Neutrophil (primary cell): Measurements from ENCODE around the gene IL10RB.

Experiments used
- H3K27ac ChIP-seq: fragments of 200-600 bp; sonication (generic); 2 replicates; pipeline ENCODE4 v1.5.1; 2016; ENCODE audit warnings: mild to moderate bottlenecking, moderate library complexity
- H3K27me3 ChIP-seq: fragments of 200-600 bp; sonication (generic); 2 replicates; pipeline ENCODE4 v1.6.0; 2016; ENCODE audit warnings: mild to moderate bottlenecking
- H3K36me3 ChIP-seq: fragments of 200-600 bp; sonication (generic); 2 replicates; pipeline ENCODE4 v1.5.1; 2017
- H3K4me1 ChIP-seq, 2 experiments: fragments of 200-600 bp in 1 of 2; sonication (generic) in 1 of 2; 1 replicate in 1 of 2; 2 replicates in 1 of 2; pipeline versions ENCODE4 v1.5.1 to v1.6.1; 2013 to 2016; ENCODE audit warnings: low read depth in 1 of 2, low read length in 1 of 2, mild to moderate bottlenecking in 1 of 2, moderate library complexity in 1 of 2; ENCODE audit not compliant: control insufficient read depth in 1 of 2, insufficient read depth in 1 of 2
- H3K4me3 ChIP-seq, 2 experiments: fragments of 200-600 bp in 1 of 2; sonication (generic) in 1 of 2; 1 replicate in 1 of 2; 2 replicates in 1 of 2; pipeline ENCODE4 v1.5.1; 2013 to 2016; ENCODE audit warnings: low read depth in 1 of 2, low read length in 1 of 2, mild to moderate bottlenecking in 1 of 2, moderate library complexity in 1 of 2
- H3K9me3 ChIP-seq: fragments of 200-600 bp; sonication (generic); 2 replicates; pipeline ENCODE4 v1.5.1; 2016
- TF ChIP-seq, protein P1 (sequence below): fragments of 200-600 bp; sonication (generic); IDR thresholded peaks from 2 replicates; pipeline ENCODE4 v1.5.1; 2016; ENCODE audit warnings: antibody characterized with exemption

The IL10RB gene

DNA sequence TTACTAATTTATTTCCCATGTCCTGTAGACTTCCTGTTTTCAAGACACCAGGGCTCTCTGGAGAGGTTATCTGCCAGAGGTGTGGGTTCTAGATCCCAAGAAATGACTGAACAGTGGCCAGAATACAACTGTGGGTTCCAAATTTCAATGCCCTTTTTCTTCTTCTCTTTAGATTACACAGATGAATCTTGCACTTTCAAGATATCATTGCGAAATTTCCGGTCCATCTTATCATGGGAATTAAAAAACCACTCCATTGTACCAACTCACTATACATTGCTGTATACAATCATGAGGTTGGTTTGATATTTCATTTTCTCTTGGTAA is 21.4 kb upstream of the IL10RB start:
- Histone ChIP-seq H3K4me1 (peaks cover 8 to 15% of the 10 kb centered on the region in 2 experiments), H3K4me3 (no peak overlapping the region), H3K27ac (peak overlapping the region; percentile 73), H3K27me3 (no peaks in the 10 kb centered on the region), H3K36me3 (peaks cover 81% of the 10 kb centered on the region), H3K9me3 (no peaks in the 10 kb centered on the region)
- TF ChIP-seq, protein P1, sequence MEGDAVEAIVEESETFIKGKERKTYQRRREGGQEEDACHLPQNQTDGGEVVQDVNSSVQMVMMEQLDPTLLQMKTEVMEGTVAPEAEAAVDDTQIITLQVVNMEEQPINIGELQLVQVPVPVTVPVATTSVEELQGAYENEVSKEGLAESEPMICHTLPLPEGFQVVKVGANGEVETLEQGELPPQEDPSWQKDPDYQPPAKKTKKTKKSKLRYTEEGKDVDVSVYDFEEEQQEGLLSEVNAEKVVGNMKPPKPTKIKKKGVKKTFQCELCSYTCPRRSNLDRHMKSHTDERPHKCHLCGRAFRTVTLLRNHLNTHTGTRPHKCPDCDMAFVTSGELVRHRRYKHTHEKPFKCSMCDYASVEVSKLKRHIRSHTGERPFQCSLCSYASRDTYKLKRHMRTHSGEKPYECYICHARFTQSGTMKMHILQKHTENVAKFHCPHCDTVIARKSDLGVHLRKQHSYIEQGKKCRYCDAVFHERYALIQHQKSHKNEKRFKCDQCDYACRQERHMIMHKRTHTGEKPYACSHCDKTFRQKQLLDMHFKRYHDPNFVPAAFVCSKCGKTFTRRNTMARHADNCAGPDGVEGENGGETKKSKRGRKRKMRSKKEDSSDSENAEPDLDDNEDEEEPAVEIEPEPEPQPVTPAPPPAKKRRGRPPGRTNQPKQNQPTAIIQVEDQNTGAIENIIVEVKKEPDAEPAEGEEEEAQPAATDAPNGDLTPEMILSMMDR: no peak

DNA sequence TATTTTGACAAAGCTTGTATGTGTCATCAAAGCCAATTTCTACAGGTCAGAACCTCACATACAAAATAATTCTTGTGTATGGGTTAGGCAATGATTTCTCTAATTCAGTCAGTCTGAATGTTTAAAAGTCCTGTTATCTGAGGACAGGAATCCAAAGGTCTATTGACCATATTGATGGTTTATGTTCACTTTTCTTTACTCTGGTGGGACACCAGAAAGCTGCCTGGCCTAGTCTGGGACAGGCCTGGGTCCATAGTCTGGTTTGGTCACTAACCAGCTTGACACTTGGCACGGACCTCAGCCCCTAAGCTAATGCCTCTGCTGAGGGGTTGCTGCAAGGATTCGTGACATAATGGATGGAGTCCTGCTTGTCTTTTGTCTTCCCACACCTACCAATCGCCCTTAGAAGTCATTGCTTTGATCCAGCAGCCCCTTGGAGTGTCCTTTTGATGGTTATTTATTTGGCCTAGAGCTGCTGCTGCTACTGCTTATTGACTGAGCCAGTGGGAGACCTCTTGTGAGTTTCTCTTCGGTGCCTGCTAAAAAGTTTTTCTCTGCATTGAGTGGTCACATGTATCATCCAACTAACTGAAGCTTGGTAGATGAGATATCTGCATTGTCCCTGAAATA is 20.8 kb upstream of the IL10RB start:
- Histone ChIP-seq H3K27me3 (no peaks in the 10 kb centered on the region), H3K36me3 (peaks cover 84% of the 10 kb centered on the region), H3K27ac (peak overlapping the region; percentile 73), H3K4me1 (peaks cover 8 to 15% of the 10 kb centered on the region in 2 experiments), H3K4me3 (no peak overlapping the region), H3K9me3 (no peaks in the 10 kb centered on the region)
- TF ChIP-seq, protein P1: no peak

DNA sequence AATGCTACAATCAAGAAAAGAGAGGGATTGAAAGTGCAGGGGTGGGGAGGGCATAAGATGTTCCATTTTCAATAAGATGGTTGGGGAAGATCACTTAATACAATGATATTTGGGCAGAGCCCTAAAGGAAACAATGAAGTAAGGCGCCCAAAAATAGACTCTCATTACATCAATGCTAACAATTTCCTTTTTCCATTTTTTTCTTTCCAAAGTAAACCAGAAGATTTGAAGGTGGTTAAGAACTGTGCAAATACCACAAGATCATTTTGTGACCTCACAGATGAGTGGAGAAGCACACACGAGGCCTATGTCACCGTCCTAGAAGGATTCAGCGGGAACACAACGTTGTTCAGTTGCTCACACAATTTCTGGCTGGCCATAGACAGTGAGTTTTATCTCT is 19.7 kb upstream of the IL10RB start:
- H3K4me3 ChIP-seq: no peak overlapping the region
- H3K36me3 ChIP-seq: peaks cover 95% of the 10 kb centered on the region
- TF ChIP-seq, protein P1: no peak
- peaks cover 8 to 15% of the 10 kb centered on the region in 2 experiments for H3K4me1 ChIP-seq
- H3K27ac ChIP-seq: peak overlapping the region; percentile 33
- H3K27me3 ChIP-seq: no peaks in the 10 kb centered on the region
- no peaks in the 10 kb centered on the region for H3K9me3 ChIP-seq

DNA sequence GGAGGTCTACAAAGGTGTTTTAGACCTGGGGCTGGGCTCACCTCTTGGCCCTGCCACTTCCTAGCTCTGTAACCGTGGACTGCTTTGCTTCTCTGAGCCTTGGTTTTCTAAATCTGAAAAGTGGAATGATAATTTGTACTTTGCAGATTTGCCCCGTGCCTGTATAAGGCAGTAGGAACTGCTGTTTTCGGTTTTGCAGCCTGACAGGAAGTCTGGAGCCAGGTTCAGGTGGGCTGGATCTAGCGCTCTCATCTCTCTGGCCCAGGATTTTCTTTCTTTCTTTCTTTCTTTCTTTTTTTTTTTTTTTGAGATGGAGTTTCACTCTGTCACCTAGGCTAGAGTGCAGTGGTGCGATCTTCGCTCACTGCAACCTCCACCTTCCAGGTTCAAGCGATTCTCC is 19.2 kb upstream of the IL10RB start:
- TF ChIP-seq, protein P1: no peak
- Histone ChIP-seq H3K9me3 (no peaks in the 10 kb centered on the region), H3K27me3 (no peaks in the 10 kb centered on the region), H3K4me3 (no peak overlapping the region), H3K27ac (peak overlapping the region; percentile 33), H3K4me1 (peaks cover 8 to 15% of the 10 kb centered on the region in 2 experiments), H3K36me3 (peaks cover 96% of the 10 kb centered on the region)

DNA sequence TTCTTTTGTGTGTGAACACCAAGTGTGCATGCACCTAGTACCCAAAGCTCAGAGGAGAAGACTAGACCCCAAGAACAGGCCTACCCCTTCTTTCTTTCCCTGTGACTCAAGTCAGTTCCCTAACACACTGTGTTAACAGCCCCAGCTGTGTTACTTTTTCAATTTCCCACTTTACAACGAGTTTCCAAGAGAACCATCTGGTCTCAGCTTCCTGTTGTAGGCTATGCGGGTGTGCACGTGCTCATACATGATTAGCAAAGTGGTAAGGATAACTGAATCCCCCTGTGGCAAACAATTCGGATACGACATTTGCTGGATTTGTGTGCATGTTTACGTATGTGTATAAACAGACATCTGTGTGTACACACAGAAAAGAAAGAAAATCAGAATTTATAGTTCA is 18.6 kb upstream of the IL10RB start:
- Histone ChIP-seq H3K4me1 (peaks cover 8 to 15% of the 10 kb centered on the region in 2 experiments), H3K9me3 (no peaks in the 10 kb centered on the region), H3K36me3 (peaks cover 99% of the 10 kb centered on the region), H3K4me3 (no peak overlapping the region), H3K27ac (peak overlapping the region; percentile 44), H3K27me3 (no peaks in the 10 kb centered on the region)
- TF ChIP-seq, protein P1: no peak
